Astrocyte (in vitro differentiated cells and primary cell): ENCODE measurements around the gene ALG14. TPM values are rescaled to one million over a fixed set of nuclear protein-coding genes. Genes with fewer than 3 reads are reported as not detected.
"Not testable (repeated sequence)": the region's sequence is repeated elsewhere in the genome, so short reads cannot be mapped to it uniquely, and the experiment has no call there.

Source experiments
- DNase-seq: peaks from one replicate; pipeline ENCODE4 v3.0.0-alpha.2; 2010; ENCODE audit warnings: low read depth
- FAIRE-seq: peaks from 2 replicates; lab custom pipeline; 2011; peaks lifted over from hg19 to GRCh38; lab: Jason Lieb, UNC
- H2AFZ ChIP-seq: 2 replicates; pipeline ENCODE4 v1.6.0; 2012; ENCODE audit warnings: low read depth, low read length, inconsistent platforms
- H3K27ac ChIP-seq: 2 replicates; pipeline ENCODE4 v1.5.1; 2011; ENCODE audit warnings: low read depth, low read length, inconsistent platforms
- H3K27me3 ChIP-seq: 2 replicates; pipeline ENCODE4 v1.6.0; 2011; ENCODE audit warnings: low read length, inconsistent platforms; ENCODE audit not compliant: insufficient read depth
- H3K36me3 ChIP-seq: 2 replicates; pipeline ENCODE4 v1.5.1; 2011; ENCODE audit warnings: low read length, inconsistent platforms; ENCODE audit not compliant: insufficient read depth
- H3K4me1 ChIP-seq: 2 replicates; pipeline ENCODE4 v1.5.1; 2011; ENCODE audit warnings: low read length, inconsistent platforms; ENCODE audit not compliant: insufficient read depth
- H3K4me2 ChIP-seq: 2 replicates; pipeline ENCODE4 v1.6.0; 2012; ENCODE audit warnings: low read length, inconsistent platforms
- H3K4me3 ChIP-seq: 2 replicates; pipeline ENCODE4 v1.5.1; 2011; ENCODE audit warnings: low read depth, mild to moderate bottlenecking, low read length, inconsistent platforms; ENCODE audit not compliant: insufficient read depth
- H3K79me2 ChIP-seq: 2 replicates; pipeline ENCODE4 v1.6.0; 2012; ENCODE audit warnings: mild to moderate bottlenecking, low read length, inconsistent platforms; ENCODE audit not compliant: insufficient read depth
- H3K9ac ChIP-seq: 2 replicates; pipeline ENCODE4 v1.6.0; 2012; ENCODE audit warnings: mild to moderate bottlenecking, low read length, inconsistent platforms
- H3K9me3 ChIP-seq: 2 replicates; pipeline ENCODE4 v1.5.1; 2012; ENCODE audit warnings: low read depth, mild to moderate bottlenecking, low read length, inconsistent platforms; ENCODE audit not compliant: insufficient read depth
- H4K20me1 ChIP-seq: 2 replicates; pipeline ENCODE4 v1.6.0; 2012; ENCODE audit warnings: low read length, inconsistent platforms; ENCODE audit not compliant: insufficient read depth
- H3K27ac Mint-ChIP-seq: one replicate; pipeline ENCODE4 v1.8.0; 2021; ENCODE audit warnings: mild to moderate bottlenecking, mixed read lengths; ENCODE audit not compliant: unreplicated experiment
- H3K27me3 Mint-ChIP-seq: one replicate; pipeline ENCODE4 v1.8.0; 2021; ENCODE audit warnings: low read depth, mixed read lengths; ENCODE audit not compliant: unreplicated experiment
- H3K36me3 Mint-ChIP-seq: one replicate; pipeline ENCODE4 v1.8.0; 2021; ENCODE audit warnings: low read depth, mixed read lengths; ENCODE audit not compliant: unreplicated experiment
- H3K4me1 Mint-ChIP-seq: one replicate; pipeline ENCODE4 v1.8.0; 2021; ENCODE audit warnings: low read depth, mixed read lengths; ENCODE audit not compliant: unreplicated experiment
- H3K4me3 Mint-ChIP-seq: one replicate; pipeline ENCODE4 v1.8.0; 2021; ENCODE audit warnings: mild to moderate bottlenecking, moderate library complexity, mixed read lengths; ENCODE audit not compliant: unreplicated experiment
- H3K9me3 Mint-ChIP-seq: one replicate; pipeline ENCODE4 v1.8.0; 2021; ENCODE audit warnings: mild to moderate bottlenecking, mixed read lengths; ENCODE audit not compliant: unreplicated experiment
- CTCF ChIP-seq: IDR thresholded peaks from 2 replicates; pipeline ENCODE4 v1.5.1; 2011; ENCODE audit warnings: low read depth, mild to moderate bottlenecking, inconsistent platforms, low read length, moderate library complexity; ENCODE audit not compliant: insufficient read depth
- EZH2 ChIP-seq: IDR thresholded peaks from 2 replicates; pipeline ENCODE4 v1.6.1; 2012; ENCODE audit warnings: mild to moderate bottlenecking, low read length, inconsistent platforms; ENCODE audit not compliant: insufficient read depth
- total RNA-seq: library from RNA; stranded (reverse); gene quantifications from 2 replicates; pipeline ENCODE4 v1.2.1, GENCODE V29; 2021

ALG14 gene
- total RNA-seq, 1 donor from 2014 or later: 6.9 TPM

- Histone ChIP-seq H3K27ac (no peak overlapping the region), H3K9me3 (no peaks in the 10 kb centered on the region), H2AFZ (no peak overlapping the region), H4K20me1 (no peaks in the 10 kb centered on the region), H3K36me3 (no peaks in the 10 kb centered on the region), H3K4me3 (no peak overlapping the region), H3K27me3 (no peaks in the 10 kb centered on the region), H3K9ac (no peak overlapping the region), H3K79me2 (no peaks in the 10 kb centered on the region), H3K4me1 (peaks cover 16% of the 10 kb centered on the region), H3K4me2 (no peak overlapping the region)
- no peak for TF ChIP-seq CTCF
- no peak for TF ChIP-seq EZH2
- no peak for FAIRE-seq
- H3K4me3 Mint-ChIP-seq: no peak overlapping the region
- H3K9me3 Mint-ChIP-seq: no peaks in the 10 kb centered on the region
- peaks cover 8% of the 10 kb centered on the region for H3K36me3 Mint-ChIP-seq
- no peaks in the 10 kb centered on the region for H3K27me3 Mint-ChIP-seq
- H3K4me1 Mint-ChIP-seq: peaks cover 27% of the 10 kb centered on the region
- DNase-seq: no peak
- H3K27ac Mint-ChIP-seq: no peak overlapping the region
These were observed 74.6 kb downstream of the ALG14 start for GRCh38 chr1:94998114-94998513.

- H3K4me1 ChIP-seq, H4K20me1 ChIP-seq, H3K9me3 Mint-ChIP-seq, H2AFZ ChIP-seq, H3K36me3 Mint-ChIP-seq, H3K4me3 ChIP-seq, H3K9ac ChIP-seq, H3K4me3 Mint-ChIP-seq, DNase-seq, H3K27me3 ChIP-seq, H3K9me3 ChIP-seq, H3K4me2 ChIP-seq, H3K27me3 Mint-ChIP-seq, H3K79me2 ChIP-seq, H3K27ac Mint-ChIP-seq, FAIRE-seq, H3K27ac ChIP-seq, H3K36me3 ChIP-seq: not testable (repeated sequence)
- H3K4me1 Mint-ChIP-seq: peaks cover 21% of the 10 kb centered on the region
These were observed 77.2 kb downstream of the ALG14 start for GRCh38 chr1:94995536-94995935.

GRCh38 chr1:94994805-94995204 is 77.9 kb downstream of the ALG14 start:
- H3K9ac ChIP-seq: no peak overlapping the region
- FAIRE-seq: no peak
- H4K20me1 ChIP-seq: no peaks in the 10 kb centered on the region
- Mint-ChIP-seq H3K27me3 (no peaks in the 10 kb centered on the region), H3K4me3 (no peak overlapping the region), H3K4me1 (peaks cover 21% of the 10 kb centered on the region), H3K9me3 (no peaks in the 10 kb centered on the region), H3K27ac (peak overlapping the region; percentile 68), H3K36me3 (peaks cover 10% of the 10 kb centered on the region)
- H3K27ac ChIP-seq: no peak overlapping the region
- DNase-seq: no peak
- H3K4me2 ChIP-seq: no peak overlapping the region
- no peak overlapping the region for H3K4me3 ChIP-seq
- no peaks in the 10 kb centered on the region for H3K9me3 ChIP-seq
- no peaks in the 10 kb centered on the region for H3K79me2 ChIP-seq
- TF ChIP-seq EZH2 (no peak), CTCF (no peak)
- no peaks in the 10 kb centered on the region for H3K27me3 ChIP-seq
- no peaks in the 10 kb centered on the region for H3K36me3 ChIP-seq
- peaks cover 8% of the 10 kb centered on the region for H3K4me1 ChIP-seq
- no peak overlapping the region for H2AFZ ChIP-seq
